Brain microvascular endothelial cell (primary cell): ENCODE measurements around the gene OPN5.

Source experiments
- DNase-seq: peaks from one replicate; pipeline ENCODE4 v3.0.0-alpha.2; 2020
- H3K27ac ChIP-seq: fragments of 250-450 bp; sonication (Bioruptor Pico); 2 replicates; pipeline ENCODE4 v1.5.1; 2020; ENCODE audit warnings: mild to moderate bottlenecking, moderate library complexity
- H3K27me3 ChIP-seq: fragments of 250-450 bp; sonication (Bioruptor Pico); replicated peaks from 2 replicates; pipeline ENCODE4 v1.5.1; 2020; ENCODE audit warnings: mild to moderate bottlenecking
- H3K36me3 ChIP-seq: fragments of 250-450 bp; sonication (Bioruptor Pico); replicated peaks from 2 replicates; pipeline ENCODE4 v1.5.1; 2020; ENCODE audit warnings: mild to moderate bottlenecking
- H3K4me3 ChIP-seq: 2 replicates; pipeline ENCODE4 v1.5.1; 2011; ENCODE audit warnings: low read depth, mild to moderate bottlenecking, control low read depth, low read length, moderate library complexity
- in situ Hi-C: cut with HindIII; loops from 2 replicates; pipeline ENCODE4 v1.10.0; 2017; ENCODE audit warnings: low sequenced_read_pairs, low pct_ligation_motif_present
- TF ChIP-seq, protein P1 (sequence below): IDR thresholded peaks from 2 replicates; pipeline ENCODE4 v1.5.1; 2011; ENCODE audit warnings: low read depth, mild to moderate bottlenecking, moderate library complexity, low read length, control low read depth, inconsistent platforms; ENCODE audit errors: missing control alignments

The OPN5 gene

DNA sequence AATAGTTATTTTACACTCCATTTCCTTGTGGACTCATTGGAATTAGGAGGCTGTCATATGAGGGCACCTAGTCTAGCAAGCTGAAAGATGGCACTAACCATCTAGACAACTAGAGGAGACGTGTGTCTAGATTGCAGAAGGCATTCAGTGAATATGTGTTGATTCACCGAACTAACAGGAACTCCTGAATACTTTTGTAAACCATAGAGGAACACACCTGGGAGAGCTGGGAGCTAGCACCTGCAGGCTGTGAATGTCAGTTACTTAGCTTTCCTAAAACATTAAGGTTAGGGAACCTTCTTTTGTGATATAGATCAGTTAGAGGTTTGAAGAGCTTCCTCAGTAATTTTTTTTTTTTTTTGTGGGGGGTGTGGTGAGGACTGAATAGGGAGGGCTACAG is 7.7 kb downstream of the OPN5 start:
- in situ Hi-C loops = no loop called here
- Histone ChIP-seq H3K36me3 (no peaks in the 10 kb centered on the region), H3K27ac (no peak overlapping the region), H3K4me3 (no peak overlapping the region), H3K27me3 (peaks cover 4% of the 10 kb centered on the region)
- TF ChIP-seq, protein P1, sequence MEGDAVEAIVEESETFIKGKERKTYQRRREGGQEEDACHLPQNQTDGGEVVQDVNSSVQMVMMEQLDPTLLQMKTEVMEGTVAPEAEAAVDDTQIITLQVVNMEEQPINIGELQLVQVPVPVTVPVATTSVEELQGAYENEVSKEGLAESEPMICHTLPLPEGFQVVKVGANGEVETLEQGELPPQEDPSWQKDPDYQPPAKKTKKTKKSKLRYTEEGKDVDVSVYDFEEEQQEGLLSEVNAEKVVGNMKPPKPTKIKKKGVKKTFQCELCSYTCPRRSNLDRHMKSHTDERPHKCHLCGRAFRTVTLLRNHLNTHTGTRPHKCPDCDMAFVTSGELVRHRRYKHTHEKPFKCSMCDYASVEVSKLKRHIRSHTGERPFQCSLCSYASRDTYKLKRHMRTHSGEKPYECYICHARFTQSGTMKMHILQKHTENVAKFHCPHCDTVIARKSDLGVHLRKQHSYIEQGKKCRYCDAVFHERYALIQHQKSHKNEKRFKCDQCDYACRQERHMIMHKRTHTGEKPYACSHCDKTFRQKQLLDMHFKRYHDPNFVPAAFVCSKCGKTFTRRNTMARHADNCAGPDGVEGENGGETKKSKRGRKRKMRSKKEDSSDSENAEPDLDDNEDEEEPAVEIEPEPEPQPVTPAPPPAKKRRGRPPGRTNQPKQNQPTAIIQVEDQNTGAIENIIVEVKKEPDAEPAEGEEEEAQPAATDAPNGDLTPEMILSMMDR = no peak
- DNase-seq = no peak

DNA sequence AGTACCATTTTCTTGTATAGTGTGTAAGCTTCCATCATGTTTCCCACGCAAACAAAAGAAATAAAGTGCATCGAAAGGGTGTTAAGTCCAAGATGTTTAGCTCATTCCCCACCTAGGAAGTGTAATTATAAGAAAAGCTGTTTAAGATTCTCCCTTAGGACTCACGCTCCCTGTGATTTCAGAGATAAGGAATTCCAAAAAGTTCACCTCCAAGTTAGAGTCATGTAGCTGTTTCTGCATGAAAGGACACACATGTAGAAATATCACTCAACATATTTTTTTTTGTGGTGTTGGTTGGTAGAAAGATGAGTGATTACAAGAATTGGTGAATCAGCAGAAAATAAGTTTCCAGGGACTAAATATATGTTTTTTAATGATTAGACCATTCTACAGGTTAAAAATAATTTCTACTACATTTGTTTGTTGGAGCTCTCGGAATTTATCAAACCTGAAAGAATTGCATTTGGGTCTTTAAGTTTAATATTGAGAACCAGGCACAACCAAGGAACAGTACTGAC is 10.4 kb downstream of the OPN5 start:
- in situ Hi-C loops = no loop called here
- peaks cover 4% of the 10 kb centered on the region for H3K27me3 ChIP-seq
- H3K4me3 ChIP-seq = no peak overlapping the region
- DNase-seq = no peak
- TF ChIP-seq, protein P1 = no peak
- no peaks in the 10 kb centered on the region for H3K36me3 ChIP-seq
- H3K27ac ChIP-seq = no peak overlapping the region

DNA sequence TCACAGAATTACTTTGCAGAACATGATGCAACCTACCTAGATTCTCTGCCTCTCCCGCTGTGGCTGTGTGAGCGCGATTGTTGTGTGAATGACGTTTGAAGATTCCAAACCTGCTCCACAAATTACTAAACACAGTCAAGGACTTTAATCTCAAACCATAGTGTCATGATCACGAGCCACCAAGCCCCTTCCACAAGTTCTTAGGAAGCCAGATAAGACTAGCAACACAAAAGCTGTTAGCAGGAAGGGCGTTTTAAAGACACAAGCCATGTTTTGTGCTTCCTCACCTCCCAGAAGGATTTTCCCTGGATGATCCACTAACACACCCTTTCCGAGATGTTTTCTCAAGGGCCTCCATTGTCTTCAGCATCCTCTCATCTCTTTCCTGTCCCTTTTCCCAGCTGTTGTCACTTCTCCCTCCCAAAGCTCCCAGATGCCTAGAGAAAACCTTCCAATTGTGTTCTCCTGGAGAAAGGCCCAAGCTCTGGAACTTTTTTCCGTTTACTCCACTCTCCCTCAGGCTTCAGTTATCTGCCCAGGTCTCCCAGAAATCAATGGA is 12.8 kb downstream of the OPN5 start:
- H3K4me3 ChIP-seq = no peak overlapping the region
- DNase-seq = no peak
- no peaks in the 10 kb centered on the region for H3K36me3 ChIP-seq
- TF ChIP-seq, protein P1 = no peak
- H3K27me3 ChIP-seq = peaks cover under 1% of the 10 kb centered on the region
- no peak overlapping the region for H3K27ac ChIP-seq
- in situ Hi-C loops = no loop called here

DNA sequence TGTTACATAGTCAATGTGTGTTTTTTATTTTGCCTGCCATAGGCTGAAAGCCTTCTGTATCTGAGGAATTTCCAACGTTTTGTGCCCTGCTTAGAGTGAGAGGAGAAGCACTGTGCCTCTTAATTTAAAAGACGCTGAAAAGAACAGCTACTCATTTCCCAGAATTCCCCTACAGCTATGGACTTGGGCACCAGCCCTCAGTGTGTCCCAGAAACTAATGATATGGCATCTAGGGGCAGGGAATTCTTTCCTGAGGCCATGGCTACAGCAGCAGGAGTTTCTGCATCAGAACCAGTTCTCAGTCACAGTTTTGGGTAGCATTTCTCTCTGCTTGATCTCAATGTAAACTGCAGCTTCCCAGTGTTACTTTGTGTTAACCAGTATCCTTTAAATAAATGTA is 20.2 kb downstream of the OPN5 start:
- Histone ChIP-seq H3K36me3 (no peaks in the 10 kb centered on the region), H3K4me3 (no peak overlapping the region), H3K27me3 (no peaks in the 10 kb centered on the region), H3K27ac (no peak overlapping the region)
- in situ Hi-C loops = no loop called here
- DNase-seq = no peak
- TF ChIP-seq, protein P1 = no peak

DNA sequence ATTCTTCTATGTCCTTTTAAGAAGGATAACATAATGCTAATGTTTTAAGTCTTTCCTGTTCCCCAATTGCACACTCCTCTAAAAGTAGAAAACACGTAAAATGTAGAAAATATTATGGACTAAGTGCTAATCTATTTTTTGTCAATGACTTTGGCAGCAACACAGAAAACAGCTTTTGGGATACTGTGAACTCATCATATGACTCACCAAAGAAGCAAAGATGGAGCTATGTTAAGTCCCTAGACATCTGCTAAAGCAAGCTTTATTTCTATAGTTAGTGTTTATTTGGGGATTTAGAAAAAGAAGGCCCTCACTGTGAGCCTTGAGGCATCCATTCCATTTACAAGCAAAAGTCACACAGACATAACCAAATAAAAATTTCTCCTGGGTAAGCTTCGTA is 23.0 kb downstream of the OPN5 start:
- in situ Hi-C loops = no loop called here
- Histone ChIP-seq H3K4me3 (no peak overlapping the region), H3K36me3 (no peaks in the 10 kb centered on the region), H3K27me3 (no peaks in the 10 kb centered on the region), H3K27ac (no peak overlapping the region)
- TF ChIP-seq, protein P1 = no peak
- DNase-seq = no peak

DNA sequence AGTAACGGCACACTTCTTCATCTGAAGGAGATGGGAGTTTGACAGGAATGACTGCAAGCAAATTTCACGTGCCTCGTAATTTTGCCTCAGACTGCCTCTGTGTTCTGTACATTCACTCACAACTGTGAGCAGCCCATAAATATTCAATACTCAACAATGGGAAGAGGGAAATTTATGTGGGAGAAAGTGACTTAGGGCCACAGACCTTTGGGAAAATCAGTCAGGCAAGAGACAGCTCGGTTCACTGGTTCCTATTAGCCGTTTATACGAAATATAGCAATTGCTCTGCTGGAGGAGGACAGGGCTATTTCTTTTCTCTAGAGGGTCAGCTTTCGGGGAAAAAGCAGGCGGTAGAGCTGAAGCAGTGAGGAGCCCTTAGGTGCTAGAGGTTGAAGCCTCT is 28.0 kb downstream of the OPN5 start:
- no peak overlapping the region for H3K4me3 ChIP-seq
- no peaks in the 10 kb centered on the region for H3K36me3 ChIP-seq
- TF ChIP-seq, protein P1 = no peak
- H3K27me3 ChIP-seq = no peaks in the 10 kb centered on the region
- no peak for DNase-seq
- in situ Hi-C loops = no loop called here
- H3K27ac ChIP-seq = no peak overlapping the region
